WTC11 (cell line): ENCODE data around the gene MYO1F. TPM values are rescaled to one million over a fixed set of nuclear protein-coding genes. Genes with fewer than 3 reads are reported as not detected.

ENCODE experiments used
- ATAC-seq: fragments of 200-7000 bp; cut with Tn5 transposase; 2 replicates; pipeline ENCODE4 v1.10.0; 2021; ENCODE audit warnings: mild to moderate bottlenecking, moderate library complexity
- CTCF ChIA-PET: fragments of 300-600 bp; sonication (Branson Sonifier 250); formaldehyde crosslinking; loops from one replicate; lab custom pipeline; 2021; ENCODE audit warnings: antibody characterized with exemption; lab: Charles Lee
- POLR2A ChIA-PET: fragments of 350-600 bp; sonication (Branson Sonifier 250); formaldehyde crosslinking; loops from one replicate; lab custom pipeline; 2021; ENCODE audit warnings: antibody characterized with exemption; lab: Charles Lee
- DNase-seq: peaks from one replicate; pipeline ENCODE4 v3.0.0; 2021; ENCODE audit warnings: low spot score
- H3K27ac Mint-ChIP-seq: 2 replicates; pipeline ENCODE4 v1.8.0; 2021; ENCODE audit warnings: mixed read lengths
- H3K27me3 Mint-ChIP-seq: 2 replicates; pipeline ENCODE4 v1.8.0; 2021; ENCODE audit warnings: low read depth, mild to moderate bottlenecking, moderate library complexity, mixed read lengths
- H3K36me3 Mint-ChIP-seq: 2 replicates; pipeline ENCODE4 v1.8.0; 2021; ENCODE audit warnings: mixed read lengths
- H3K4me1 Mint-ChIP-seq: 2 replicates; pipeline ENCODE4 v1.8.0; 2022; ENCODE audit warnings: mixed read lengths
- H3K4me3 Mint-ChIP-seq: 2 replicates; pipeline ENCODE4 v1.8.0; 2021; ENCODE audit warnings: mild to moderate bottlenecking, moderate library complexity, mixed read lengths
- H3K9me3 Mint-ChIP-seq: 2 replicates; pipeline ENCODE4 v1.8.0; 2021; ENCODE audit warnings: mixed read lengths
- CDX4 ChIP-seq: fragments of 250-450 bp; sonication (Bioruptor Pico); IDR thresholded peaks from 2 replicates; pipeline ENCODE4 v1.9.0; 2021; ENCODE audit warnings: moderate library complexity, mild to moderate bottlenecking, inconsistent platforms, borderline replicate concordance
- CREM ChIP-seq: sonication (generic); formaldehyde crosslinking; IDR thresholded peaks from 2 replicates; pipeline ENCODE4 v1.8.1; 2022; ENCODE audit warnings: mild to moderate bottlenecking, missing genetic modification reagents, moderate library complexity
- ELF4 ChIP-seq: sonication (generic); formaldehyde crosslinking; IDR thresholded peaks from 2 replicates; pipeline ENCODE4 v1.8.1; 2022; ENCODE audit warnings: low read depth, mild to moderate bottlenecking, moderate library complexity, missing genetic modification reagents
- ERG ChIP-seq: fragments of 250-450 bp; sonication (Bioruptor Pico); IDR thresholded peaks from 2 replicates; pipeline ENCODE4 v1.8.0; 2021; ENCODE audit warnings: mild to moderate bottlenecking
- FOXJ3 ChIP-seq: sonication (generic); formaldehyde crosslinking; IDR thresholded peaks from 2 replicates; pipeline ENCODE4 v1.9.0; 2021; ENCODE audit warnings: missing genetic modification reagents, mild to moderate bottlenecking, borderline replicate concordance
- FOXP1 ChIP-seq: sonication (generic); formaldehyde crosslinking; IDR thresholded peaks from 2 replicates; pipeline ENCODE4 v1.8.0; 2022; ENCODE audit warnings: missing genetic modification reagents, mild to moderate bottlenecking, moderate library complexity, borderline replicate concordance
- GRHL2 ChIP-seq: fragments of 250-450 bp; sonication (Bioruptor Pico); IDR thresholded peaks from 2 replicates; pipeline ENCODE4 v1.8.0; 2022; ENCODE audit warnings: mild to moderate bottlenecking, moderate library complexity; ENCODE audit not compliant: insufficient replicate concordance, severe bottlenecking
- GTF2I ChIP-seq: fragments of 250-450 bp; sonication (Bioruptor Pico); conservative IDR thresholded peaks from 2 replicates; pipeline ENCODE4 v1.4.0; 2021; ENCODE audit warnings: mild to moderate bottlenecking
- NFATC4 ChIP-seq: fragments of 250-450 bp; sonication (Bioruptor Pico); IDR thresholded peaks from 2 replicates; pipeline ENCODE4 v1.9.0; 2021; ENCODE audit warnings: mild to moderate bottlenecking
- OVOL2 ChIP-seq: fragments of 250-450 bp; sonication (Bioruptor Pico); IDR thresholded peaks from 2 replicates; pipeline ENCODE4 v1.9.0; 2021; ENCODE audit warnings: mild to moderate bottlenecking, borderline replicate concordance
- SOX15 ChIP-seq: fragments of 250-450 bp; sonication (Bioruptor Pico); IDR thresholded peaks from 2 replicates; pipeline ENCODE4 v1.9.0; 2021; ENCODE audit warnings: mild to moderate bottlenecking
- USF1 ChIP-seq: sonication (generic); formaldehyde crosslinking; IDR thresholded peaks from 2 replicates; pipeline ENCODE4 v1.8.0; 2022; ENCODE audit warnings: mild to moderate bottlenecking, missing genetic modification reagents
- ZNF232 ChIP-seq: sonication (generic); formaldehyde crosslinking; IDR thresholded peaks from 2 replicates; pipeline ENCODE4 v1.8.0; 2022; ENCODE audit warnings: mild to moderate bottlenecking, missing genetic modification reagents
- ZNF263 ChIP-seq: sonication (generic); formaldehyde crosslinking; IDR thresholded peaks from 2 replicates; pipeline ENCODE4 v1.8.1; 2022; ENCODE audit warnings: low read depth, mild to moderate bottlenecking, moderate library complexity, missing genetic modification reagents
- ZNF416 ChIP-seq: fragments of 250-450 bp; sonication (Bioruptor Pico); IDR thresholded peaks from 2 replicates; pipeline ENCODE4 v1.9.0; 2021; ENCODE audit warnings: mild to moderate bottlenecking, inconsistent platforms
- ZNF423 ChIP-seq: fragments of 250-450 bp; sonication (Bioruptor Pico); IDR thresholded peaks from 2 replicates; pipeline ENCODE4 v2.1.2; 2022; ENCODE audit warnings: mild to moderate bottlenecking, moderate library complexity
- total RNA-seq: library from RNA; stranded (reverse); gene quantifications from 3 replicates; pipeline ENCODE4 v1.2.3, GENCODE V29; 2021
- TF ChIP-seq, protein P1 (sequence below): sonication (generic); formaldehyde crosslinking; IDR thresholded peaks from 2 replicates; pipeline ENCODE4 v1.8.1; 2022; ENCODE audit warnings: missing genetic modification reagents, borderline replicate concordance
- TF ChIP-seq, protein P2 (sequence below): fragments of 250-450 bp; sonication (Bioruptor Pico); IDR thresholded peaks from 2 replicates; pipeline ENCODE4 v1.9.0; 2021; ENCODE audit warnings: mild to moderate bottlenecking, borderline replicate concordance
- TF ChIP-seq, protein P3 (sequence below): sonication (generic); formaldehyde crosslinking; IDR thresholded peaks from 2 replicates; pipeline ENCODE4 v1.8.1; 2023; ENCODE audit warnings: mild to moderate bottlenecking, missing genetic modification reagents
- TF ChIP-seq, protein P4 (sequence below): sonication (generic); formaldehyde crosslinking; IDR thresholded peaks from 2 replicates; pipeline ENCODE4 v1.8.1; 2023; ENCODE audit warnings: mild to moderate bottlenecking, missing genetic modification reagents, moderate library complexity

Gene MYO1F
- total RNA-seq, 1 experiment from 2014 or later = 2.8 TPM

DNA sequence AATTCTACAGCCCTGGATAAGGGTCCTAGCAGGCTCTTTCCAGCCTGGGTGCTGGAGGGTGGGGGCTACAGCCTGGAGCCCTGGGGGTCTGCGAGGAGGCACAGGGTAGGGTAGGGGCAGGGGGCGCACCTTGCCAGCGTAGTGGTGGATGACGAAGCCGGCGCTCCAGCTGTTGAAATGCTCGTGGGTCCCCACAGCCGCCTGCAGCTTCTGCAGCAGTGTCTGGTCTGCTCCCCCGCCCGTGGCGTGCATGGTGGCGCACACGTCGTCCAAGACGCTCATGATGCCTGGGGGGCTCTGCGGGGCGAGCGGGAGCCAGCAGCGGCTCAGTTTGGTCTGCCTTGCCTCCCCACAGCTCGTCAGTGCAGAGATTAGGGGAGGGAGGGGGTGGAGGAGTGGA, 33.1 kb downstream of the MYO1F start (continued):
- TF ChIP-seq NFATC4 (CRISPR knock-in tag) (no peak), ZNF416 (CRISPR knock-in tag) (no peak)
- TF ChIP-seq, protein P1, sequence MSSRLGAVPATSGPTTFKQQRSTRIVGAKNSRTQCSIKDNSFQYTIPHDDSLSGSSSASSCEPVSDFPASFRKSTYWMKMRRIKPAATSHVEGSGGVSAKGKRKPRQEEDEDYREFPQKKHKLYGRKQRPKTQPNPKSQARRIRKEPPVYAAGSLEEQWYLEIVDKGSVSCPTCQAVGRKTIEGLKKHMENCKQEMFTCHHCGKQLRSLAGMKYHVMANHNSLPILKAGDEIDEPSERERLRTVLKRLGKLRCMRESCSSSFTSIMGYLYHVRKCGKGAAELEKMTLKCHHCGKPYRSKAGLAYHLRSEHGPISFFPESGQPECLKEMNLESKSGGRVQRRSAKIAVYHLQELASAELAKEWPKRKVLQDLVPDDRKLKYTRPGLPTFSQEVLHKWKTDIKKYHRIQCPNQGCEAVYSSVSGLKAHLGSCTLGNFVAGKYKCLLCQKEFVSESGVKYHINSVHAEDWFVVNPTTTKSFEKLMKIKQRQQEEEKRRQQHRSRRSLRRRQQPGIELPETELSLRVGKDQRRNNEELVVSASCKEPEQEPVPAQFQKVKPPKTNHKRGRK = no peak

- DNase-seq = no peak
- no peak for ATAC-seq
- Mint-ChIP-seq H3K27ac (no peak overlapping the region), H3K9me3 (no peaks in the 10 kb centered on the region), H3K4me3 (no peak overlapping the region), H3K36me3 (no peaks in the 10 kb centered on the region), H3K4me1 (no peaks in the 10 kb centered on the region), H3K27me3 (no peaks in the 10 kb centered on the region; the same call in 1 of the 2 replicates)
- TF ChIP-seq ZNF263 (CRISPR knock-in tag) = no peak
- TF ChIP-seq CDX4 (CRISPR knock-in tag) = no peak
- TF ChIP-seq OVOL2 (CRISPR knock-in tag) = no peak
- TF ChIP-seq ERG (CRISPR knock-in tag) = no peak
- TF ChIP-seq FOXJ3 (CRISPR knock-in tag) = no peak
- no peak for TF ChIP-seq FOXP1 (CRISPR knock-in tag)
- TF ChIP-seq, protein P2, sequence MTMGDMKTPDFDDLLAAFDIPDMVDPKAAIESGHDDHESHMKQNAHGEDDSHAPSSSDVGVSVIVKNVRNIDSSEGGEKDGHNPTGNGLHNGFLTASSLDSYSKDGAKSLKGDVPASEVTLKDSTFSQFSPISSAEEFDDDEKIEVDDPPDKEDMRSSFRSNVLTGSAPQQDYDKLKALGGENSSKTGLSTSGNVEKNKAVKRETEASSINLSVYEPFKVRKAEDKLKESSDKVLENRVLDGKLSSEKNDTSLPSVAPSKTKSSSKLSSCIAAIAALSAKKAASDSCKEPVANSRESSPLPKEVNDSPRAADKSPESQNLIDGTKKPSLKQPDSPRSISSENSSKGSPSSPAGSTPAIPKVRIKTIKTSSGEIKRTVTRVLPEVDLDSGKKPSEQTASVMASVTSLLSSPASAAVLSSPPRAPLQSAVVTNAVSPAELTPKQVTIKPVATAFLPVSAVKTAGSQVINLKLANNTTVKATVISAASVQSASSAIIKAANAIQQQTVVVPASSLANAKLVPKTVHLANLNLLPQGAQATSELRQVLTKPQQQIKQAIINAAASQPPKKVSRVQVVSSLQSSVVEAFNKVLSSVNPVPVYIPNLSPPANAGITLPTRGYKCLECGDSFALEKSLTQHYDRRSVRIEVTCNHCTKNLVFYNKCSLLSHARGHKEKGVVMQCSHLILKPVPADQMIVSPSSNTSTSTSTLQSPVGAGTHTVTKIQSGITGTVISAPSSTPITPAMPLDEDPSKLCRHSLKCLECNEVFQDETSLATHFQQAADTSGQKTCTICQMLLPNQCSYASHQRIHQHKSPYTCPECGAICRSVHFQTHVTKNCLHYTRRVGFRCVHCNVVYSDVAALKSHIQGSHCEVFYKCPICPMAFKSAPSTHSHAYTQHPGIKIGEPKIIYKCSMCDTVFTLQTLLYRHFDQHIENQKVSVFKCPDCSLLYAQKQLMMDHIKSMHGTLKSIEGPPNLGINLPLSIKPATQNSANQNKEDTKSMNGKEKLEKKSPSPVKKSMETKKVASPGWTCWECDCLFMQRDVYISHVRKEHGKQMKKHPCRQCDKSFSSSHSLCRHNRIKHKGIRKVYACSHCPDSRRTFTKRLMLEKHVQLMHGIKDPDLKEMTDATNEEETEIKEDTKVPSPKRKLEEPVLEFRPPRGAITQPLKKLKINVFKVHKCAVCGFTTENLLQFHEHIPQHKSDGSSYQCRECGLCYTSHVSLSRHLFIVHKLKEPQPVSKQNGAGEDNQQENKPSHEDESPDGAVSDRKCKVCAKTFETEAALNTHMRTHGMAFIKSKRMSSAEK (CRISPR knock-in tag) = no peak
- TF ChIP-seq ZNF423 = no peak
- TF ChIP-seq ZNF232 (CRISPR knock-in tag) = no peak
- TF ChIP-seq, protein P3, sequence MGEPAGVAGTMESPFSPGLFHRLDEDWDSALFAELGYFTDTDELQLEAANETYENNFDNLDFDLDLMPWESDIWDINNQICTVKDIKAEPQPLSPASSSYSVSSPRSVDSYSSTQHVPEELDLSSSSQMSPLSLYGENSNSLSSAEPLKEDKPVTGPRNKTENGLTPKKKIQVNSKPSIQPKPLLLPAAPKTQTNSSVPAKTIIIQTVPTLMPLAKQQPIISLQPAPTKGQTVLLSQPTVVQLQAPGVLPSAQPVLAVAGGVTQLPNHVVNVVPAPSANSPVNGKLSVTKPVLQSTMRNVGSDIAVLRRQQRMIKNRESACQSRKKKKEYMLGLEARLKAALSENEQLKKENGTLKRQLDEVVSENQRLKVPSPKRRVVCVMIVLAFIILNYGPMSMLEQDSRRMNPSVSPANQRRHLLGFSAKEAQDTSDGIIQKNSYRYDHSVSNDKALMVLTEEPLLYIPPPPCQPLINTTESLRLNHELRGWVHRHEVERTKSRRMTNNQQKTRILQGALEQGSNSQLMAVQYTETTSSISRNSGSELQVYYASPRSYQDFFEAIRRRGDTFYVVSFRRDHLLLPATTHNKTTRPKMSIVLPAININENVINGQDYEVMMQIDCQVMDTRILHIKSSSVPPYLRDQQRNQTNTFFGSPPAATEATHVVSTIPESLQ (CRISPR knock-in tag) = no peak
- TF ChIP-seq ELF4 (CRISPR knock-in tag) = no peak
- TF ChIP-seq SOX15 = no peak
- TF ChIP-seq GRHL2 (CRISPR knock-in tag) = no peak
- TF ChIP-seq CREM (CRISPR knock-in tag) = no peak
- no peak for TF ChIP-seq ZNF416 (CRISPR knock-in tag)
- TF ChIP-seq, protein P4, sequence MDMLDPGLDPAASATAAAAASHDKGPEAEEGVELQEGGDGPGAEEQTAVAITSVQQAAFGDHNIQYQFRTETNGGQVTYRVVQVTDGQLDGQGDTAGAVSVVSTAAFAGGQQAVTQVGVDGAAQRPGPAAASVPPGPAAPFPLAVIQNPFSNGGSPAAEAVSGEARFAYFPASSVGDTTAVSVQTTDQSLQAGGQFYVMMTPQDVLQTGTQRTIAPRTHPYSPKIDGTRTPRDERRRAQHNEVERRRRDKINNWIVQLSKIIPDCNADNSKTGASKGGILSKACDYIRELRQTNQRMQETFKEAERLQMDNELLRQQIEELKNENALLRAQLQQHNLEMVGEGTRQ (CRISPR knock-in tag) = no peak
- no peak for TF ChIP-seq GTF2I
- no peak for TF ChIP-seq USF1 (CRISPR knock-in tag)
- CTCF ChIA-PET = interaction anchor here (1.0 to 5.1 kb wide), 2 partner anchors 40 to 46 kb away, joined by 3 to 30 read pairs; no protein-coding TSS in a partner anchor
- POLR2A ChIA-PET = no interaction called here
Measured at GRCh38 chr19:8539621-8540149, 37.6 kb downstream of the MYO1F start.
